ENCODE measurements around the gene PPP2R2D.

Gene PPP2R2D

DNA sequence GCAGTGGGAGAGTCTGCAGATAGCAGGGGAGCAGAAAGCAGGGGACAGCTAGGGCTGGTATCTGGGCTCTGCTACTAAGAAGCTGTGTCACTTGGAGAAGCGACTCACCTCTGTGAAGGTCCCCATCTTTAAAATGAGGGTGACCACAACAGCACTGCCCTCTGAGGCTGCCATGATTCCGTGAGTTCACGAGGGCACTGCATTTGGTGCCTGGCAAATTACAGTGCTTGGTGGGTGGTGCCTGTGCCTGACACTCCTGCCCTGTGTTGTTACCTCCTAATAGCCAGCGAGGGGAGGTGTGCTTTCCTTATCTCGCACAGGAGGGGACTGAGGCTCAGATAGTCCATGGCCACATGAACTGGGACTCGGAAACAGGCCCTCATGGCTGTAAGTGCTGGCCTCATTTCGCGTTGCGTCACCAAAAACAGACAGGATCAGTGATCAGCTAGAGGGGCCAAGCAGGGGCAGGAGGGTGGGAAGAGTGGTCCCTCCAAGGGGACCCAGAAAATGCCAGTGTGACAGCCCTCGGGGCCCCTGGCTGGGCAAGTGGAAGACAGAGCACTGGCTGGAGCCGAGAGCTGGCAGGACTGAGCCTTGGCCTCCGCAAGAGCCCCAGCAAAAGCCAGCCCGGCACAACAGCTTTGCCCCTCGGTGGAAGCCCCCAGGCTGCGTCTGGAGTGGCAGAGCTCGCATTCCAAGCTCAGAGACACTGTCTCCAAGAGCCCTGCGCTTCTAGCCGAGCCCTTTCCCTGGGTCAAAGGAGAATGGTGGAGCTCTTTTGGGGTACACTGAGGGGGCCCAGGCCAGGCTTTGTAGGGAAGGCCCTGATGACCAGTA, 98.3 kb downstream of the PPP2R2D start:
- DNase-seq (ENCODE audit: low spot score), result no peak

DNA sequence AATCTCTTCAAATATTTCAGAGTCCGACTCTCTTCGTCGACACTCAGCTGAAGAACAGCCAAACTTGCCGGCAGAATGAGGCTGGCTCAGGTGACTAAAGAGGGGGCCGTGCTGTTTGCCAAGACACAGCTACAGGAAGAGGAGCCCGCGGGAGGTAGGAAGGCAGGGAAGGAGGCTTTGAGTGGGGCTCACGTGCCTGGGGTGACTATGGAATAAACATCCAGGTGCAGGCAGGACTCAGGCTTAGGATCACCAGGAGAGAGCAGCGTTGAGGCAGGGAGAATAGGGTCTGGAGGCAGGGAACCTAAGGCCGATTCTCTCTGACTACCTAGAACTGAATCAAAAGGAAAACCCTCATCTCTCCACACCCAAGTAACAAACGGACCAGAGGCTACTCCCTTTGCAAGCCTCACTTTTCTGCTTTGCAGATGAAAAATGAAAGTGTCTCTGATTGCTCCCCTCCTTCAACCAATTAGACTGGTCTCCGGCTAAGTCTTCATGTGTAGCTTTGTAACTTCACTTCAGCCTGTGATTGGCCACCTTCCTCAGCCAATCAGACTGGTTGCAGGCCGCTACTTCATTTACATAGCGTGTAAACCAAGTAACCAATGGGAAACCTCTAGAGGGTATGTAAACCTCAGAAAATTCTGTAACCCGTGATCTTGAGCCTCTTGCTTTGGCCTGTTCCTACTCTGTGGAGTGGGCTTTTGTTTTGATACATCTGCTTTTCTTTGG, 100.6 kb downstream of the PPP2R2D start:
- DNase-seq (ENCODE audit: low spot score), result no peak

DNA sequence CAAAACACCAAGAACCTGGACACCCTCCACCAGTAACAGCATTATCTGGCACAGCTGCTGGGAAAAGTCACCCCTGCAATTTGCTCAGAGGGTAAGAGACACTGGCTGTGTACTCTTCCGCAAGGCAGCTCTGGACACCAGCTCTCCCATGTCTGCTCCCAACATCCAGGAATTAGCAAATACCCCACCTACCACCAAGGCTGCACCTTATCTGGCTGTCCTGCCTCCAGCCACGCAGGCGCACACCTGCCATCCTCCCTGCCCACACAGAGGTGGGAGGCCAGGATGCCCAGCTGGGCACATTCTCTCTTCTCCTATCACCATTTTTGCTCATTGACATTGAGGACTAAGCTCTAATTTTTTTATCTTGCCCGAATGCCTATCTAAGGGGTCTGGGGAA, 101.2 kb downstream of the PPP2R2D start:
- DNase-seq (ENCODE audit: low spot score), result no peak

DNA sequence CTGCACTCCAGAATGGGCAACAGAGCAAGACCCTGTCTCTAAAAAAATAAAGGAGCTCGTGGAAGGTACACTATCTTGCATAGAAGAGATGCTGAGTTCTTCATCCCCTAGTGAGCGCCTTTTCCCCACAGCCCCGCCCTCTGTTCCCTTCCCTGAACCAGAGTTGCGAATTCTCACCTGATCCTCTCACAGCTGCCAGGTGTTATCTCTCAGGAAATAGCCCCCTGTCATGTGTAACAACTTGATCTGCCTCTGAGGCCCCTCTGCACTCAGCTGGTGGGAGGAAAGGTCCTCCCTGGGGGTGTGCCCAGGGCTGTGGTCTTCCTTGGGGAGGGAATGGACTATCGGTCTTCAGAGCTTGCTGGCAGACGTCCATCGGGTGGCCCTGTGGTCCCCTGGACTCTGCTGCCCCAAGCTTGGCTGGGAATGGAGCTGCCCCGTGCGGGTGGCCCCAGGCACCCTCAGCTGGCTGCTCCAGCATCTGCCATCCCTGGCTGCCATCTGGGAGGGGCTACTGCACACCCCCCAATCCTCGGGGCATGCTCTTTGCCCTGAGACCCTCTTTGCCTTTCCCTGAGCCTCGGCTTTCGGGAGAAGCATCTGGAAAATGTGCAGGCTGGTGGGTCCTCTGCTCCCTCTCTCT, 102.6 kb downstream of the PPP2R2D start:
- DNase-seq (ENCODE audit: low spot score), result no peak

DNA sequence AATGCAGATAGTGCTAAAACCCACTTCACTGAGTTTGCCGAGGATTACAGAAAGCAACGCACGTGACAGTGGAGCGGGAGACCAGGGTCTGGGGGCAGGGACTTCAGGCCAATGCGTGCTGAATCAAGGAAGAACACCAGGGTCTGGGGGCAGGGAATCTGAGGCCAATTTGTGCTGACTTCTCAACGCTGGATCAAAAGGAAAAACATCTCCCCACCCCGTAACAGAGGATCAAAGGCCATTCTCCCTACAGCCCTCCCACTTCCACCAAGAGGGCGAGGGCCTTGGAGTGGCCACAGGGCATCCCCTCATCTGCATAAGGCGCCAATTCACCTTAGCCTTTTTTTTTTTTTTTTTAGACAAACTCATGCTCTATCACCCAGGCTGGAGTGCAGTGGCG, 103.2 kb downstream of the PPP2R2D start:
- DNase-seq (ENCODE audit: low spot score), result no peak

DNA sequence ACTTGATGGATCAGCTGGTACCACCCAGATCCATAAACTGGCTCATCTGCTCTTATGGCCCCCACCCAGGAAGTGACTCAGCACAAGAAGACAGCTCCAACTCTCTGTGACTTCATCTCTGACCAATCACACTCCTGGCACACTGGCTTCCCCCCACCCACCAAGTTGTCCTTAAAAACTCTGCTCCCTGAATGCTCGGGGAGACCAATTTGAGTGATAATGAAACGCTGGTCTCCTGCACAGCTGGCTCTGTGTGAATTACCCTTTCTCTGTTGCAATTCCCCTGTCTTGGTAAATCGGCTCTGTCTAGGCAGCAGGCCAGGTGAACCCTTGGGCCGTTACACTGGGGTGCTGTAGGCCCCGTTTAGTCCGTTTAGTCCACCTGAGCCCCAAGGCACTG, 104.3 kb downstream of the PPP2R2D start:
- DNase-seq (ENCODE audit: low spot score), result no peak

DNA sequence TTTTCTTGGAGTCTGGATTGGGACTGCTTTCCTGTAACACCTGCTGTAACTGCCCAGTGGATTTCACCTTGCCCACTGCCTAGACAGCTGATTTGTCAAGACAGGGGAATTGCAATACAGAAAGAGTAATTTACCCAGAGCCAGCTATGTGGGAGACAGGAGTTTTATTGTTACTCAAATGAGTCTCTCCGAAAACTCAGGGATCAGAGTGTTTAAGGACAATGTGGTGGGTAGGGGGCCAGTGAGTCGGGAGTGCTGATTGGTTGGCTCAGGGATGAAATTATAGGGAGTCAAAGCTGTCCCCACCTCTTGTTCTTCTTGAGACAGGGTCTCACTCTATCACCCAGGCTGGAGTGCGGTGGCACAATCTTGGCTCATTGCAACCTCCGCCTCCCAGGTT, 106.2 kb downstream of the PPP2R2D start:
- DNase-seq (ENCODE audit: low spot score), result no peak

DNA sequence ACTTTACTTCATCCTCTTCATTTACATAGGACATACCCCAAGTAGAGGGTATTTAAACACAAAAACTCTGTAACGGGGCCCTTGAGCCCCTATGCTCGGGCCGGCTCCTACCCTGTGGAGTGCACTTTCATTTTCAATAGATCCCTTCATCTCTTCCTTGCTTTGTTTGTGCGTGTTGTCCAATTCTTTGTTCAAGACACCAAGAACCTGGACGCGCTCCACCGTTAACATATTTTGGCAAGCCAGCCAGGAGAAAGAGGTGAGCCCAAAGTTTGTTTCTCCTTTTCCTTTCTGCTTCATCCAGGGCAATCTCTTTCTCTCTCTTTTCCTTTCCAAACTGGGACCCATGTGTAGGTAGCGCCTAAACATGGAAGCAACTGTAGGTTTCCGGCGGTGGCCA, 106.9 kb downstream of the PPP2R2D start:
- no peak for DNase-seq (ENCODE audit: low spot score)

All from AG08396 (cell line).